ENCODE results near the gene ADGB. TPM values are rescaled to one million over a fixed set of nuclear protein-coding genes. Genes with fewer than 3 reads are reported as not detected.

The ADGB gene
- polyA plus RNA-seq, 1 donor (not counting 4 experiments of a cell fraction or from before 2014, with no cell fraction given): not detected

DNA sequence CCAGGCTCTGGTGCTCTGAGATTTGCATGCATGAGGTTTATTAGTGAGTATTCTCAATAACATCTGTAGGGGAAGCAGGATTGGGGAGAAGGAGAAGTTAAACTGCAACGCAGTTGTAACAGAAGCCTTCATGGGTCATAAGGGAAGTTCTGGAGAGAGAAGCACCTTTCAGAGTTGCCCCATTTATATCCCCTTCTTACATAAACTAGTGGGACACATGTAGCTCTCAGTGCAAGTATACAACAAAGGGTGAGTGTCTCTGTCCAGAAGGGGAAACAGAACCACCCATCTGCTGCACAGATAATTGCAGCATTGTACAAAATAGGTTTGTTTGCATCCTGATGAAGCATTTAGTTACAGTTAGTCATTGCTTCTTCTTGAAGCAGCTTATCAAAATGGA, 4.3 kb upstream of the ADGB start:
- H2AFZ ChIP-seq (ENCODE audit: control insufficient read depth, low read length): no peak overlapping the region
- no peaks in the 10 kb centered on the region for H3K9me1 ChIP-seq (ENCODE audit: control insufficient read depth, extremely low read depth, insufficient read depth, low read length)
- dilution Hi-C loops (cut with MboI; ENCODE audit: extremely low pct_ligation_motif_present, low sequenced_read_pairs): no loop called here
- no peaks in the 10 kb centered on the region for H3K36me3 ChIP-seq (ENCODE audit: control insufficient read depth in 2 of 2, extremely low read depth in 1 of 2, insufficient read depth in 2 of 2, low read length in 2 of 2)
- TF ChIP-seq, protein P1, sequence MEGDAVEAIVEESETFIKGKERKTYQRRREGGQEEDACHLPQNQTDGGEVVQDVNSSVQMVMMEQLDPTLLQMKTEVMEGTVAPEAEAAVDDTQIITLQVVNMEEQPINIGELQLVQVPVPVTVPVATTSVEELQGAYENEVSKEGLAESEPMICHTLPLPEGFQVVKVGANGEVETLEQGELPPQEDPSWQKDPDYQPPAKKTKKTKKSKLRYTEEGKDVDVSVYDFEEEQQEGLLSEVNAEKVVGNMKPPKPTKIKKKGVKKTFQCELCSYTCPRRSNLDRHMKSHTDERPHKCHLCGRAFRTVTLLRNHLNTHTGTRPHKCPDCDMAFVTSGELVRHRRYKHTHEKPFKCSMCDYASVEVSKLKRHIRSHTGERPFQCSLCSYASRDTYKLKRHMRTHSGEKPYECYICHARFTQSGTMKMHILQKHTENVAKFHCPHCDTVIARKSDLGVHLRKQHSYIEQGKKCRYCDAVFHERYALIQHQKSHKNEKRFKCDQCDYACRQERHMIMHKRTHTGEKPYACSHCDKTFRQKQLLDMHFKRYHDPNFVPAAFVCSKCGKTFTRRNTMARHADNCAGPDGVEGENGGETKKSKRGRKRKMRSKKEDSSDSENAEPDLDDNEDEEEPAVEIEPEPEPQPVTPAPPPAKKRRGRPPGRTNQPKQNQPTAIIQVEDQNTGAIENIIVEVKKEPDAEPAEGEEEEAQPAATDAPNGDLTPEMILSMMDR (optimal IDR thresholded peaks at IDR 0.05 in 1 of 3, IDR thresholded peaks at IDR 0.05 in 1 of 3, conservative IDR thresholded peaks at IDR 0.05 in 1 of 3; ENCODE audit: extremely low read depth in 1 of 3, insufficient read depth in 2 of 3, low read length in 3 of 3): no peak
- TF ChIP-seq EZH2 (IDR thresholded peaks at IDR 0.05; ENCODE audit: low read length): no peak
- no peaks in the 10 kb centered on the region for H3K9me3 ChIP-seq (ENCODE audit: control insufficient read depth, low read depth, low read length)
- H3K4me3 ChIP-seq (ENCODE audit: control insufficient read depth in 2 of 3, extremely low read depth in 1 of 3, insufficient read depth in 2 of 3, low read depth in 1 of 3, low read length in 3 of 3): no peak overlapping the region
- H3K27me3 ChIP-seq (ENCODE audit: control insufficient read depth, extremely low read depth, insufficient read depth, low read length): no peaks in the 10 kb centered on the region
- no peaks in the 10 kb centered on the region for H4K20me1 ChIP-seq (ENCODE audit: control insufficient read depth, extremely low read depth, insufficient read depth, low read length)
- peaks cover 15% of the 10 kb centered on the region for H3K4me1 ChIP-seq (ENCODE audit: control insufficient read depth, extremely low read depth, insufficient read depth, low read length)
- no peak overlapping the region for H3K4me2 ChIP-seq (ENCODE audit: control insufficient read depth, extremely low read depth, insufficient read depth, low read depth, low read length)
- no peak overlapping the region for H3K27ac ChIP-seq (ENCODE audit: control insufficient read depth, insufficient read depth, low read length)
- H3K79me2 ChIP-seq (ENCODE audit: control insufficient read depth, insufficient read depth, low read length): no peaks in the 10 kb centered on the region
- DNase-seq (ENCODE audit: low read depth, low spot score) (no peak), FAIRE-seq (no peak)
- H3K9ac ChIP-seq (ENCODE audit: control insufficient read depth, extremely low read depth, insufficient read depth, low read length): no peak overlapping the region

GRCh38 chr6:146595972-146596731, 2.6 kb upstream of the ADGB start:
- peak overlapping the region; percentile 66 for H2AFZ ChIP-seq (ENCODE audit: control insufficient read depth, low read length)

More at GRCh38 chr6:146595972-146596731, 2.6 kb upstream of the ADGB start:
- TF ChIP-seq EZH2 (IDR thresholded peaks at IDR 0.05; ENCODE audit: low read length): no peak
- TF ChIP-seq, protein P1 (optimal IDR thresholded peaks at IDR 0.05 in 1 of 3, IDR thresholded peaks at IDR 0.05 in 1 of 3, conservative IDR thresholded peaks at IDR 0.05 in 1 of 3; ENCODE audit: extremely low read depth in 1 of 3, insufficient read depth in 2 of 3, low read length in 3 of 3): no peak
- peak overlapping the region; percentile 60 for H3K4me2 ChIP-seq (ENCODE audit: control insufficient read depth, extremely low read depth, insufficient read depth, low read depth, low read length)
- no peaks in the 10 kb centered on the region for H3K9me3 ChIP-seq (ENCODE audit: control insufficient read depth, low read depth, low read length)
- FAIRE-seq (peak; percentile 77), DNase-seq (ENCODE audit: low read depth, low spot score) (no peak)
- H3K9ac ChIP-seq (ENCODE audit: control insufficient read depth, extremely low read depth, insufficient read depth, low read length): no peak overlapping the region
- H3K27ac ChIP-seq (ENCODE audit: control insufficient read depth, insufficient read depth, low read length): no peak overlapping the region
- H3K79me2 ChIP-seq (ENCODE audit: control insufficient read depth, insufficient read depth, low read length): no peaks in the 10 kb centered on the region
- H3K9me1 ChIP-seq (ENCODE audit: control insufficient read depth, extremely low read depth, insufficient read depth, low read length): no peaks in the 10 kb centered on the region
- H3K4me3 ChIP-seq (ENCODE audit: control insufficient read depth in 2 of 3, extremely low read depth in 1 of 3, insufficient read depth in 2 of 3, low read depth in 1 of 3, low read length in 3 of 3): peak overlapping the region in 2 of 3 experiments; percentile 22 to 29
- H3K36me3 ChIP-seq (ENCODE audit: control insufficient read depth in 2 of 2, extremely low read depth in 1 of 2, insufficient read depth in 2 of 2, low read length in 2 of 2): no peaks in the 10 kb centered on the region
- dilution Hi-C loops (cut with MboI; ENCODE audit: extremely low pct_ligation_motif_present, low sequenced_read_pairs): no loop called here
- no peaks in the 10 kb centered on the region for H4K20me1 ChIP-seq (ENCODE audit: control insufficient read depth, extremely low read depth, insufficient read depth, low read length)
- H3K27me3 ChIP-seq (ENCODE audit: control insufficient read depth, extremely low read depth, insufficient read depth, low read length): no peaks in the 10 kb centered on the region
- H3K4me1 ChIP-seq (ENCODE audit: control insufficient read depth, extremely low read depth, insufficient read depth, low read length): peaks cover 15% of the 10 kb centered on the region

All from keratinocyte (primary cell).